ENCODE data around the gene BAG5.
"Not testable (repeated sequence)": the region's sequence is repeated elsewhere in the genome, so short reads cannot be mapped to it uniquely, and the experiment has no call there.

Gene BAG5

DNA sequence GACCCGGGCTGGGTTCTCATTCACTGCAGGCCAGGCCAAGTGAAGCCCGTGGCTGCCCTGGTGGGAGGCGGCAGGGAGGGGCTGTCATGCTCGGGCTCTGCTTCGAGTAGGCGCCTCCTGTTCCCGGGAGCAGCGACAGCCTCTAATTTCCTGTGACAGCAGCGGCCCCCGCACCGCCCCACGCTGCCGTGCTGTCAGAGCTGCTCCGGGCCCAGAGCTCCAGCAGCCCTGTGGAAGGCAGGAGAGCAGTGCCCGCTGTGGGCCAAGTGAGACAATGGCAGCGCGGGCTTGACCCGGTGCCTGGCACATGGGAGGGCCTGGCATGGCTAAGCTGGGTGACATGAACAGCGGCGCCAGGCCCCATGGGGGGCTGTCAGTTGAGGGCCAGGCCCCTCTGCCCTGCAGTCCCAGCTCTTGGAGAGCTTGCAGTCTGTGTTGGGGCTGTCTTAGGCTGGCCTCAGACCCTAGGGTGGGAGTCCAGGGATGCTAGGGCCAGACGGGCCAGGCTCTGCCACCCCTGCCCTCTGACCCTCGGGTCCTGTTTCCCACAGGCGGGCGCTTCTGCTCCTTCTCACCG, 28.4 kb downstream of the BAG5 start:
- no peak for DNase-seq

DNA sequence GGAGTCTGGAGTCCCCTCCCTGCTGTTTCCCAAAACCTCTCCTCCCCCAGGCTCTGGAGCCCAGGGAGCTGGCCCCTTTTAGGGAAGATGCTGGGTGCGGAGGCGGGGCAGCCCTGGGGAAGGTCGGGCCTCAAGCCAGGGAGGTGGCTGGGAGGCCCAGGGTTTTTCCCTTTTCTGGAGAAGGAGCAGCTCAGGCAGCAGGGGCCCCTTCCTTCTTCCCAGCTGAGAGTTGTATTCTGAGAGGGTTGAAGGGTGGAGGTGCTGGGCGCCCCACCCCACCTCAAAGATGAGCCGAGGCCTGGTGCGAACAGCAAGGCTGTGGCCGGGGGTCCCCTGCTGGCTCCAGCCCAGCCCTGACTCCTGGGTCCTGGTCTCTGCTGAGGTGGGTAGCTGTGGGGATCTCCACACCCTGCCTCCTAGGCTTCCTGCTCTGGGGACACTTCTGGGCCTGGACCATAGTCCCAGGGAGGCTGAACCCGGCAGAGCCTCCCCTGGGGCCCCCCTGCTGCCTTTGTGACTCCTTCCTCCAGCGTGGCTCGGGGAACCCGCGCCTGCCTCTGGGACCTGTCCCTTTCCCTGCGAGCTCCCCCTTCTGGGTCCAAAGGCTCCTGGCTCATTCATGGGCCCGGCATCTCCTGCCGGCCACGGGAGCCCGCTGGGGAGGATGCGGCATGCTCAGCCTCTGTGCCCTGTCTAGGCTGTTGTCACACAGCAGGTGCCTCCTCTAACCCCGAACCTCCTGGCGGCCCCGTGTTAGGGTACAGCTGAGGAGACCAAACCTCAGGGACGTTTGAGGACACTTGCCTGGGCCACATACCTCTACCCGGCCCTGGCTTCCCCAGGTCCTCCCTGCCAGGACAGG, 29.1 kb downstream of the BAG5 start:
- DNase-seq = no peak

- no peak for DNase-seq
Measured at GRCh38 chr14:103532216-103533136, 30.0 kb downstream of the BAG5 start.

DNA sequence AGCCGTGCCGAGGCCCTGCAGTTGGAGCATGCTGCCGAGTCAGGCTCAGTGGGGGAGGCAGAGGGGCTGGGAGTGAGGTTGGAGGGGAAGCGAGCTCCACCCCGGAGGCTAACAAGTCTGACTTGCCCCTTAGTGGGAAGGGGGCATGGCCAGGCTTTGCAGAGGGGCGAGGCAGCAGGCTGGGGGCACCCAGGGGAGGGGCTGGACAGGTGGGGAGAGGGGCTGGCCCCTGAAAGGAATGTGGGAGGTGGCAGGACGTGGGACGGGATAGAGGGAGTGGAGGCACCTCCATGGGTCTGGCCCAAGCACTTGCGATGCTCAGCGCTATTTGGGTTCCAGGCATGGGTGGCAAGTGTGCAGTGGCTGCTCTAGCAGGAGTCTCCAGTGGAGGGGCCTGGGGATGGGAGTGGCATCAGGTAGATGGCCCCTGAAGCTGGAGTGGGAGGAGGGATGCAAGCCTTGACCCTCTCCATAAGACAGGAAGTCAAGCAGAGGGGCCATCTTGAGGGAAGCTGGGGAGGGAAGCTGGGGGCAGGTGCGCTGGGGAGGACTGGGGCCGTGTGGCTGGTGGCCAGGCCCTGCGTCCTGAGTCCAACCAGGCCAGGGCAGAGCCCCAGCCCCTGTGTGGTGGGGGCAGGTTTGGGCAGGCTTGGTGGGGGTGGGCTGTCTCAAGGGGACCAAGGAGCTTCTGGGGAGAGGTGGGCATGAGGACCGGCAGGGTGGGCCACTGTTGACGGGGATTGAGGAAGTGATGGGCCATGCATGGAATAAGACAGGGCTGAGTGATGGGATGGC, 30.8 kb downstream of the BAG5 start:
- no peak for DNase-seq

DNA sequence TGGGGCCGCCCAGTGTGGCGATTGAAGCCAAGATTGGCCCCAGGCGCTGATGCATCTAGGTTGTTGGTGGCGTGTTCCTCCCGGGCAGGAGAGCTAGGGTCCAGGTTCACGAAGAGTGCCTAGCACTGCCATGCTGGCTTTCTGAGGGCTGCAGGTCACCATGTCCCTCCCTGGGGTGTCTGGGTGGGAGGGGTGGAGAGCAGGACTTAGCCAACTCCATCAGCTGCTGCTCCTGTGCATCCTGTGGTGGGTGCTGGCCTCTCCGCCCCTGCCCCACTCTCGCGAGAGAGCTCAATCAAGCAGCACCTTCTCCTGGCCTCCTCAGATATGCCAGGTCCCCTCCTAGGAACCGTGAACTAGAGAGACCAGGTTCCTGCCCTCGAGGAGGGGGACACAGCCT, 31.6 kb downstream of the BAG5 start:
- no peak for DNase-seq

DNA sequence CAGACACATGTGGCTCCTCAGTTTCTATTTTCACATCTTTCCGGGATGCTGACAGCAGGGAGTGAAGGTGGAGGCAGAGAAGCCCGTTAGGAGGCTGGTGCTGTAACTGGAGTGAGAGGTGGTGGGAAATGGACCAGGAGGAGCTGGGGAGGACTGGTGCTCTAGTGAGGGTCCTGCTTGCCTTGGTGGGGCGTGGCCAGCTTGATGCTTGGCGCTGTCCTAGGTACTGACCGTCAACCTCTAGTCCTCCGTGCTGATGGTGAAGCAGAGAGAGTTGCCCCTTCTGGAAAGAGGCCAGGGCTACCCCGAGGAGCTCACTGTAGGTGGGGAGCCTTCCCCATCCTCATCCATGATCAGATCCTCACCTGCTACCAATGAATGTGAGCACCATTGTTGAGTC, 32.1 kb downstream of the BAG5 start:
- DNase-seq = no peak

DNA sequence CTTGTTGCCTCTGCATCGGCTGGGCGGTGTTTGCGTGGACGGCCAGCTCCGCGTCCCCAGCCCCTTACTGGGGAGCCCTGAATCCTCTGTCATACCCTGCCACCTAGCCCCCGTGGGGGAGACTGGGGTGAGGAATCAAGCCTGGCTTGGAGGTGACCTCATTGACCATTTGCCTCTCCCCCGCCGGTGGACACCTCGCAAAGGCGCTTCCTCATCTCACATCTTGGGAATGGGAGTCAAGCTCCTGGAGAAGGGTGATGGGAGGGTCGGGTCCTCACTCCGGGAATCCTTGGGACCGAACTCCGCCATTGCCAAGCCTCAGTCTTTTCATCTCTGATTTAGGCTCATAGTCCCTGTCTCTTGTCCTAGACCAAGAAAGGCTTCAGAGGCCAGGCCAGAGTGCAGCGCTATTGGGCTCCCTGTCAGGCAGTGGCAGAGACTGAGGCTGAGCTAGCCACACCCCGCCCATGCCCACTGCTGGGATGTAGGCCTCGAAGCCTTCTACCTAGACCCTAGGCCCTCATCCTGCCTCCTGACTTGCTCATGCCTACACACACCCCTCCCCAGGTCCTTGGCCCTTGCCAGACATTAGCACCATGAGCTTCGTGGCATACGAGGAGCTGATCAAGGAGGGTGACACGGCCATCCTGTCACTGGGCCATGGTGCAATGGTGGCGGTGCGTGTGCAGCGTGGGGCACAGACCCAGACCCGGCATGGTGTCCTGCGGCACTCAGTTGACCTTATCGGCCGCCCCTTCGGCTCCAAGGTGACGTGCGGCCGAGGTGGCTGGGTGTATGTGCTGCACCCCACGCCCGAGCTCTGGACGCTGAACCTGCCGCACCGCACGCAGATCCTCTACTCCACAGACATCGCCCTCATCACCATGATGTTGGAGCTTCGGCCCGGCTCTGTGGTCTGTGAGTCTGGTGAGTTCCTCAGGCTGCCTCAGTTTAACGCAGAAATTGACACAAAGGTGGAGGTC, 32.8 kb downstream of the BAG5 start:
- no peak for DNase-seq

DNA sequence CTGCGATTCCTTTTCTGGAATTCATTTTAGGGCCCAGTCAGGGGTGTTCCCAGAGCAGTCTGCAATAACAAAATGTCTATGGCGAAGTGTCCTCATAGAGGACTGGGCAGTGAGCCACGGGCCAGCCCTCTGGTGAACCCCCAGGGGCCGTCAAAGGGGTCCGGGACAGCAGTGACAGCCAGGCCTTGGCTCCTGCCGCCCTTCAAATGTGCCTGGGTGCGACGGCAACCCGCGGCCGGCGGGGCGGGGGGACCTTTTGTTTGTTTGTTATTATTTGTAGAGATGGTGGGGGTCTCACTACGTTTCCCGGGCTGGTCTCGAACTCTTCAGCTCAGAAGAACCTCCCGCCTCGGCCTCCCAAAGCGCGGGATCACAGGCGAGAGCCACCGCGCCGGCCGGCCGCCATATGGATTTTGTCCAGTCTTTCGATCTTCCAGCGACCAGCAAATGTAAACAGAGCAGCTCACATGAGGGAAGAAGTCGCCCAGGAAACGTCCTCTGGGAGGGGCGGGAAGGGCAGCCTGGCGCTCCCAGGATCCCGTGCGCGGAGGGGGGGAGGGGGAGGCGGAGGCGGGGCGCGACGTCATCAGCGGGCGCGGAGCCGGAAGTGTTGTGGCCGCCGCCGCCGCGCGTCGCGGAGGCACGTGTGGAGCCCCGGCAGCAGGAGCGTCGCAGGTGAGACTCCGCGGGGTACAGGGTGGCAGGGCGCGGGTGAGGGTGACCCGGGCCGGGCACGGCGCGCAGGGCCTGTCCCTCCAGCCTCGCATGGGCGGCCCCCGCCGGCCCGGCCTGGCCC, 33.7 kb downstream of the BAG5 start, which contains the start of gene TRMT61A:
Gene TRMT61A, plus strand, starts transcription at position 610 of the 796 bp plus-strand sequence. CDS start 783 bp downstream, outside the sequence.
- peak; percentile 81 for DNase-seq

DNA sequence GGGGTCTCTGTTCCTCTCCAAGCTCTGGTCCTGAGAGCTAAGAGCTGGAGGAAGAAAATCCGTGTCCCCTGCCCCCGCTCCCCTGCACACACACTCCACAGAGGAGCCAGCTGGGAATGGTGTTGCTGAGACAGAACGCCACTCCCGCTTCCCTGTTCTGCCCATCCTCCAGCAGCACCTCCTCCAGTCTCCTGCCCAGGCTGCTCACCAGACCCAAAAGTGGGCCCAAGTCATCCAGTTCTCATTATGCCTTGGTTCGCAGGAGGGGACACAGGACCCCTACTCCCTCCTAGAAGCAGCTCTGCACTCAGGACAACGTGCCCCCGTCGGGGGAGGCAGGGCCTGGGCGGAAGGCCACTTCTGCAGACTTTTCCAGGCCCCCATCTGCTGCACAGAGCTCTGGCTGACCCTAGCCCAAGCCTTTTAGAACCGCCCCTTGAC, 34.3 kb downstream of the BAG5 start:
- no peak for DNase-seq

- peak; percentile 74 for DNase-seq
Measured at GRCh38 chr14:103527408-103528145, 34.9 kb downstream of the BAG5 start.

- no peak for DNase-seq
Measured at GRCh38 chr14:103526914-103527248, 35.6 kb downstream of the BAG5 start.

DNA sequence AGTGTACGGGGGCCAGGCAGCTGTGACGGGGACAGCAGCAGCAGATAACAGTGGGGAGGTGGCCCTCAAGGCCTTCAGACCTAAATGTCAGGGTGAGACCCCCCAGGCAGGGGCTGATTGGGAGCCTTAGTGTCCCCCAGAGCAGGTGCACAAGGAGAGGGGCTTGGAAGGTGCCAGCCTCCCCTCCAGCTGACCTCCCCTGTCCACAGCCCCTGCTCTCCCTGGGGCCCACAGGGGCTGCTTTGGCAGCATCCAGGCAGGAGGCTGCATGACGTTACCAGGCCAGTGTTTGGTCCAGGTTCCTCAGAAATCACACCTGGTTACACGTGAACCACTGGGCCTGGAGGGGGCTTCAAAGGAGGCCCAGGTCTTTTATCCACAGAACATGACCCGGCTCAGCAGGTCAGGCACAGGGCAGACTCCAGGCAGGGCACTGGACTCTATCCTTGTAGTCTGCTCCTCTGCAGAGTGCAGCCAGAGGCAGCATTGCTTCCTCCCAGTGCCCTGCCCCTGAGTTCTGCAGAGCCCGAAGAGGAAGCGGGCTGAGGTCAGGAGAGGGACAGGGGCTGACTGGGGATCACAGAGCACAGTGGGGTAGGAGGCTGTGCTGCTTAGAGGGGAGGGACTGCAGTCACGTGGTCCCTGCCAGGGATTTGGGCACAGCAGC, 36.1 kb downstream of the BAG5 start:
- DNase-seq = peak; percentile 40

- not testable (repeated sequence) for DNase-seq
Measured at GRCh38 chr14:103525430-103526246, 36.8 kb downstream of the BAG5 start.

DNA sequence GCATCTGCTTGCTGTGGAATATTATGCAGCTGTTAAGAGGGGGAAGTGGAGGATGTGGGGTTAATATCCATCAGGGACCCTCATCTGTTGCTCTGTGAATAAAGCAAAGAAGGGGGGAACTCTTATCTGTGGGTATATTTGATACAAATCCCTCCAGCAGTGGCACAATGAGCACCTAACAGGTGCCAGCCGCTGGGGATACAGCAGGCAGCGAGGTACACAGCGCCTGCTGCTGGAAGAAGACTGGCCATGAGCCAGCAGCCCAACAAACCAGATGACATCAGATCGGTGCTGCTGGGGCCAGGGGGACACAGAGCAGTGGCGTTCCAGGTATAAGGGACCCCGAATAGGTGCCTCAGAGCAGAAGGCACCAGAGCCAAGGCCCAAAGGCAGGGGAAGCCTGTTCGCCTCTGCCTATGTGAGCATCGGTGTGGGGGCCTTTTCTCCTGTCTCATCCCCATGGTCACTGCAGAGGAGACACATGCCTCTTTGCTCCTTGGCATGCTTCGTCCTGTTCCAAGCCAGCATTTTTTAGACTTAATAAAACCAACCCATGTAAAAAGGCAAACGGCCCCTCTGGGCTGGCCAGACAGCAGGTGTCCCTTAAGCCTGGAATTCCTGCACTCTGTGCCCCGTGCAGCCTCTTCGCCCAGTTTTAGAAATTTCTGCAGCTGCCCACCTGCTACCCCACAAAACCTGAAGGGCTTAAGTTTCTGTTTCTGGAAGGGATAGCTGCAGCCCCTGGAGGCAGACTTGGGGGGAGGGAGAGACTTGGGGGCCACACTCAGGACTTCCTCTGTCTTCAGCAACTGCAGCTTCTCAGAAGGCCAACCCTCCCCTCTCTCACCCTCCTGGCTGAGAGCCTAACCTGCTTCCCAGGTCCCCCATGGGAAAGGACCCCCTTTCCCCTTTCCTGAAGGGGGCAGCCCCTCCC, 38.2 kb downstream of the BAG5 start:
- DNase-seq = no peak

DNA sequence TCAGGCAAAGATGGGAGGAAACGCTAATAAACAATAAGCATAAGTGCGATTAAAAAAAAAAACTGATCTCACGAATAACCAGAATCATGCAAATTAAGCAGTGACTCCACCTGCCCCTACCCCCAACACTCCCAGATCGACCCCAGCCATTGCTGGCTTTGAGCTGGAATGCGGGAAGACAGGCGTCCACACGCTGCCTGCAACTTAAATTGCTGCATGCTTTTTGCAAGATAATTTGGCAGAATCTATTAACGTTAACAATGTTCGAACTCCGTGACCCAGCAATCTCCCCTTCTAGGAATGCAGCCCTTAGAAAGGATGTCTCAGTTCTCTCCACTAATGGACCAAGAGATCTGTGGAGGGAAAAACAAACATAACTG, 38.9 kb downstream of the BAG5 start:
- no peak for DNase-seq

DNA sequence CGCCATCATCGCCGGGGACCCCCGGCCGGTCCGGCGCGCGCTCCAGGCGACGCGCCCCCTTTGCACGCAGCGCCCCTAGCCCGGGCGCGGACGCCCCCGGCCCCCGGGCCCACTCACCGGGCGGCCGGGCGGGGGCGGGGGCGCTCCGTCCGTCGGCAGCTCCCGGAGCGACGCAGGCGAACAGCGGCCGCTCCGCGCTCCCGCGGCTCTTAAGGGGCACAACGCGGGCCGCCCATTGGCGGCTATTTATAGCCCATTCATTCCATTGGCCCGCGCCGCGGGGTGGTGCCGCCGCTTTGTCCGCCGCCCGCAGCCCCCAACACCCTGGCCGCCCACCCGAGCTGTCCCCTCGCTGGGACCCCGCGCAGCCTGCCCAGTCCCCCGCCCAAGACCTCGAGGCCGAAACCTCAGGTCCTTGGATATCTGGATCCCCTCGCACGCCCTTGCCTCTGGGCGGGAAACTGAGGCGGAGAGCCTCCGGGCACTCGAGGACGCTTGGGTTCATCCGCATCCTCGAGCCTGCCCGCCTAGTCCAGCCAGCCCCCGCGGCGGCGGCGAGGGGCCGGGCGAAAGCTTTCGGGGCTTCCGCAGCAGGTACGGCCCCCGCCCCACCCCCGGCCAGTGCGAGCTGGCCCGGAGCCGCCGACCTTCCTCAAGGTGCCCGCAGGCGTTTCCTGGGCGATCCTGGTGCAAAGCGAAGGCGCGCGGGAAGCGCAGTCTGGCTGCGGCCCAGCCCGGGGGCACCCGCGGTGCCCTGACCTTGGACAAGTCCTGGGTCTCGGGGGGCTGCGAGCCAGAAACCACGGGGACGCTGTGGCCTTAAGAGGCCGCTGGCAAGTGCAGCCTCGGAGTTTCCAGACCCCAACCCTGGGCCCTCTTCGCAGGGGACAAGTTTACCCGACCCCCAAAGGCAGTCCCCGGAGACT, 39.5 kb downstream of the BAG5 start, which contains the start of gene CKB:
Gene CKB, minus strand, starts transcription at position 182 of the 926 bp plus-strand sequence. CDS start 337 bp downstream, outside the sequence.
- DNase-seq = peak; percentile 35
